OCI-LY3 (cell line): ENCODE measurements around the gene SPATS2L.

ENCODE experiments used
- H2AFZ ChIP-seq: fragments of 200-600, 300-600 bp; shearing (Covaris generic); 2 replicates; pipeline ENCODE4 v1.6.0; 2014; ENCODE audit warnings: antibody characterized with exemption, low read depth, low read length
- H3K27ac ChIP-seq: fragments of 200-600, 300-600 bp; sonication (generic); 2 replicates; pipeline ENCODE4 v1.5.1; 2014; ENCODE audit warnings: mild to moderate bottlenecking, low read length, moderate library complexity, mixed read lengths
- H3K27me3 ChIP-seq: fragments of 200-600, 300-600 bp; sonication (generic); 2 replicates; pipeline ENCODE4 v1.6.1; 2014; ENCODE audit warnings: low read depth, low read length, mixed read lengths
- H3K36me3 ChIP-seq: fragments of 200-600, 300-600 bp; sonication (generic); replicated peaks from 2 replicates; pipeline ENCODE3; 2014; ENCODE audit warnings: low read depth, low read length, mixed read lengths
- H3K4me1 ChIP-seq: fragments of 300-600, 200-600 bp; sonication (generic); 2 replicates; pipeline ENCODE4 v1.6.1; 2014; ENCODE audit warnings: low read length, mixed read lengths
- H3K4me2 ChIP-seq: fragments of 200-600, 300-600 bp; sonication (generic); 2 replicates; pipeline ENCODE4 v1.6.1; 2014; ENCODE audit warnings: low read length, mixed read lengths
- H3K4me3 ChIP-seq: fragments of 300-600, 200-600 bp; sonication (generic); 2 replicates; pipeline ENCODE4 v1.5.1; 2014; ENCODE audit warnings: antibody characterized with exemption, mild to moderate bottlenecking, low read length, moderate library complexity
- H3K79me2 ChIP-seq: fragments of 300-600, 200-600 bp; shearing (Covaris generic); 2 replicates; pipeline ENCODE4 v1.6.1; 2014; ENCODE audit warnings: mild to moderate bottlenecking, low read length, mixed read lengths
- H3K9ac ChIP-seq: fragments of 300-600, 200-600 bp; shearing (Covaris generic); 2 replicates; pipeline ENCODE4 v1.6.0; 2014; ENCODE audit warnings: mild to moderate bottlenecking, low read length, moderate library complexity
- H3K9me3 ChIP-seq: fragments of 200-600, 300-600 bp; shearing (Covaris generic); 2 replicates; pipeline ENCODE4 v1.6.1; 2014; ENCODE audit warnings: low read length, mixed read lengths; ENCODE audit not compliant: insufficient read depth
- H4K20me1 ChIP-seq: fragments of 200-600, 300-600 bp; sonication (generic); 2 replicates; pipeline ENCODE4 v1.6.1; 2016; ENCODE audit warnings: low read length, mixed read lengths; ENCODE audit not compliant: insufficient read depth
- CTCF ChIP-seq: fragments of 200-600, 300-600 bp; sonication (generic); IDR thresholded peaks from 2 replicates; pipeline ENCODE4 v1.5.1; 2014; ENCODE audit warnings: antibody characterized with exemption, low read length, low read depth
- EZH2phosphoT487 ChIP-seq: fragments of 200-600 bp; shearing (Covaris generic); IDR thresholded peaks from 2 replicates; pipeline ENCODE4 v1.6.1; 2018; ENCODE audit warnings: antibody characterized with exemption, mixed run types, low read depth

The SPATS2L gene

GRCh38 chr2:200422532-200423261 is 116.2 kb downstream of the SPATS2L start:
- no peaks in the 10 kb centered on the region for H4K20me1 ChIP-seq
- no peaks in the 10 kb centered on the region for H3K79me2 ChIP-seq
- no peaks in the 10 kb centered on the region for H3K36me3 ChIP-seq
- no peaks in the 10 kb centered on the region for H3K4me1 ChIP-seq
- H3K4me3 ChIP-seq: no peak overlapping the region
- H3K9ac ChIP-seq: no peak overlapping the region
- H3K4me2 ChIP-seq: no peak overlapping the region
- H3K27me3 ChIP-seq: no peaks in the 10 kb centered on the region
- no peaks in the 10 kb centered on the region for H3K9me3 ChIP-seq
- no peak overlapping the region for H2AFZ ChIP-seq
- H3K27ac ChIP-seq: no peak overlapping the region
- TF ChIP-seq EZH2phosphoT487 (no peak), CTCF (no peak)

- no peak overlapping the region for H3K4me2 ChIP-seq
- no peaks in the 10 kb centered on the region for H3K9me3 ChIP-seq
- TF ChIP-seq CTCF (no peak), EZH2phosphoT487 (no peak)
- no peaks in the 10 kb centered on the region for H3K4me1 ChIP-seq
- H3K36me3 ChIP-seq: no peaks in the 10 kb centered on the region
- no peak overlapping the region for H3K27ac ChIP-seq
- H3K4me3 ChIP-seq: no peak overlapping the region
- H3K27me3 ChIP-seq: no peaks in the 10 kb centered on the region
- no peaks in the 10 kb centered on the region for H3K79me2 ChIP-seq
- H2AFZ ChIP-seq: no peak overlapping the region
- no peaks in the 10 kb centered on the region for H4K20me1 ChIP-seq
- no peak overlapping the region for H3K9ac ChIP-seq
Observed at GRCh38 chr2:200423541-200423940, 117.0 kb downstream of the SPATS2L start.

- H4K20me1 ChIP-seq: no peaks in the 10 kb centered on the region
- no peaks in the 10 kb centered on the region for H3K36me3 ChIP-seq
- no peak overlapping the region for H3K27ac ChIP-seq
- H3K4me2 ChIP-seq: no peak overlapping the region
- no peak overlapping the region for H3K4me3 ChIP-seq
- H3K79me2 ChIP-seq: no peaks in the 10 kb centered on the region
- no peaks in the 10 kb centered on the region for H3K27me3 ChIP-seq
- no peak overlapping the region for H3K9ac ChIP-seq
- H2AFZ ChIP-seq: no peak overlapping the region
- TF ChIP-seq EZH2phosphoT487 (no peak), CTCF (no peak)
- H3K4me1 ChIP-seq: no peaks in the 10 kb centered on the region
- H3K9me3 ChIP-seq: no peaks in the 10 kb centered on the region
Observed at GRCh38 chr2:200425026-200425821, 118.7 kb downstream of the SPATS2L start.

GRCh38 chr2:200426754-200427153 is 120.3 kb downstream of the SPATS2L start:
- Histone ChIP-seq H3K79me2 (no peaks in the 10 kb centered on the region), H3K4me1 (no peaks in the 10 kb centered on the region), H3K27ac (no peak overlapping the region), H2AFZ (no peak overlapping the region), H3K9ac (no peak overlapping the region), H3K4me3 (no peak overlapping the region), H3K4me2 (no peak overlapping the region), H3K36me3 (no peaks in the 10 kb centered on the region), H3K27me3 (no peaks in the 10 kb centered on the region), H3K9me3 (no peaks in the 10 kb centered on the region), H4K20me1 (no peaks in the 10 kb centered on the region)
- TF ChIP-seq CTCF: no peak
- TF ChIP-seq EZH2phosphoT487: no peak
